IMR-90 (cell line): ENCODE results near the gene TYMS.

Experiments used
- MXI1 ChIP-seq: IDR thresholded peaks from 2 replicates; pipeline ENCODE4 v1.6.1; 2012; ENCODE audit warnings: low read depth, mild to moderate bottlenecking, low read length, moderate library complexity, borderline replicate concordance
- TF ChIP-seq, protein P1 (sequence below): fragments of 150-350 bp; IDR thresholded peaks from 2 replicates; pipeline ENCODE4 v1.6.1; 2017; ENCODE audit warnings: mild to moderate bottlenecking, antibody characterized with exemption, low read length, low read depth
- TF ChIP-seq, protein P2 (sequence below): conservative IDR thresholded peaks from 2 replicates; pipeline ENCODE4 v1.5.1; 2012; ENCODE audit warnings: mild to moderate bottlenecking, low read depth, low read length, improper control_type of control experiment

DNA sequence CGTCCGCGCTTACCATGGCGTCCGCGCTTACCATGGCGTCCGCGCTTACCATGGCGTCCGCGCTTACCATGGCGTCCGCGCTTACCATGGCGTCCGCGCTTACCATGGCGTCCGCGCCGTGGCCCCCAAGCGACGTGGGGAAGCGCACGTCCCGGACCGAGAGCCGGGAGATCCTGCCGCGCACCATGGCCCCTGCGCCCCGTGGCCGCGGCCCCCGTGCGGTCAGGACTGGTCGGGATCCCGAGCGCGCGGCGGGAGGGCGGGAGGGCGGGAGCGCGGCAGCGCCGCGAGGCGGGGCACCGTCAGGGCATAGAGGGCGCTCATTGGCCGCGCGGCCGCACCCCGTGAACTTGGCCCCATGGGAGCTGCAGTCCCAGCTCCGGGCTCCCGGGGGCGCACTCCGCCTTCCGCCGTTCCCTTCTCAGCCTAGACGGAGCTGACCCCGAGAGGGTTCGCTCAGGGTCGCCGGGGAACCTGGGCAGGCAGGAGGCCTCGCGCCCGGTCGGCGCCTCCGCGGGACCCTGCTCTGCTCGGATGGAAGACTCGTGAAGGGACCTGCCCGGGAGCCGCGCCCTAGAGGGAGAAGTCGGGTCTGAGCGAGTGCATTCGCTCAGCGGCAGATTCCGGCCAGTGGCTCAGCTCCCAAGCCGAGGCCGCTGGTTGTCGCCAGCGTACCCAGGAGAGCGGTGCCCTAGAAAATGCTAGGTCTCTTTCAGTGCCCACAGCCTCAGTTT, 55.1 kb downstream of the TYMS start, which contains the start of gene ENOSF1:
- TF ChIP-seq, protein P1, sequence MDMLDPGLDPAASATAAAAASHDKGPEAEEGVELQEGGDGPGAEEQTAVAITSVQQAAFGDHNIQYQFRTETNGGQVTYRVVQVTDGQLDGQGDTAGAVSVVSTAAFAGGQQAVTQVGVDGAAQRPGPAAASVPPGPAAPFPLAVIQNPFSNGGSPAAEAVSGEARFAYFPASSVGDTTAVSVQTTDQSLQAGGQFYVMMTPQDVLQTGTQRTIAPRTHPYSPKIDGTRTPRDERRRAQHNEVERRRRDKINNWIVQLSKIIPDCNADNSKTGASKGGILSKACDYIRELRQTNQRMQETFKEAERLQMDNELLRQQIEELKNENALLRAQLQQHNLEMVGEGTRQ: no peak; the same call in 1 of the 2 replicates
- TF ChIP-seq, protein P2, sequence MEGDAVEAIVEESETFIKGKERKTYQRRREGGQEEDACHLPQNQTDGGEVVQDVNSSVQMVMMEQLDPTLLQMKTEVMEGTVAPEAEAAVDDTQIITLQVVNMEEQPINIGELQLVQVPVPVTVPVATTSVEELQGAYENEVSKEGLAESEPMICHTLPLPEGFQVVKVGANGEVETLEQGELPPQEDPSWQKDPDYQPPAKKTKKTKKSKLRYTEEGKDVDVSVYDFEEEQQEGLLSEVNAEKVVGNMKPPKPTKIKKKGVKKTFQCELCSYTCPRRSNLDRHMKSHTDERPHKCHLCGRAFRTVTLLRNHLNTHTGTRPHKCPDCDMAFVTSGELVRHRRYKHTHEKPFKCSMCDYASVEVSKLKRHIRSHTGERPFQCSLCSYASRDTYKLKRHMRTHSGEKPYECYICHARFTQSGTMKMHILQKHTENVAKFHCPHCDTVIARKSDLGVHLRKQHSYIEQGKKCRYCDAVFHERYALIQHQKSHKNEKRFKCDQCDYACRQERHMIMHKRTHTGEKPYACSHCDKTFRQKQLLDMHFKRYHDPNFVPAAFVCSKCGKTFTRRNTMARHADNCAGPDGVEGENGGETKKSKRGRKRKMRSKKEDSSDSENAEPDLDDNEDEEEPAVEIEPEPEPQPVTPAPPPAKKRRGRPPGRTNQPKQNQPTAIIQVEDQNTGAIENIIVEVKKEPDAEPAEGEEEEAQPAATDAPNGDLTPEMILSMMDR: peak; percentile 51
- TF ChIP-seq MXI1: no peak
